Activated CD4-positive, alpha-beta T cell treated with anti-CD3 and anti-CD28 coated beads, Interleukin-2, amount 50 U/mL, for 16 hours (primary cell): ENCODE data around the gene PANX1.
A peak's percentile ranks its signal among the peaks of the same experiment; 100 is the strongest.
"Not testable (repeated sequence)": the region's sequence is repeated elsewhere in the genome, so short reads cannot be mapped to it uniquely, and the experiment has no call there.

Experiments
- DNase-seq: peaks from one replicate; pipeline ENCODE4 v3.0.0-alpha.2; 2020

PANX1 gene, protein sequence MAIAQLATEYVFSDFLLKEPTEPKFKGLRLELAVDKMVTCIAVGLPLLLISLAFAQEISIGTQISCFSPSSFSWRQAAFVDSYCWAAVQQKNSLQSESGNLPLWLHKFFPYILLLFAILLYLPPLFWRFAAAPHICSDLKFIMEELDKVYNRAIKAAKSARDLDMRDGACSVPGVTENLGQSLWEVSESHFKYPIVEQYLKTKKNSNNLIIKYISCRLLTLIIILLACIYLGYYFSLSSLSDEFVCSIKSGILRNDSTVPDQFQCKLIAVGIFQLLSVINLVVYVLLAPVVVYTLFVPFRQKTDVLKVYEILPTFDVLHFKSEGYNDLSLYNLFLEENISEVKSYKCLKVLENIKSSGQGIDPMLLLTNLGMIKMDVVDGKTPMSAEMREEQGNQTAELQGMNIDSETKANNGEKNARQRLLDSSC

DNA sequence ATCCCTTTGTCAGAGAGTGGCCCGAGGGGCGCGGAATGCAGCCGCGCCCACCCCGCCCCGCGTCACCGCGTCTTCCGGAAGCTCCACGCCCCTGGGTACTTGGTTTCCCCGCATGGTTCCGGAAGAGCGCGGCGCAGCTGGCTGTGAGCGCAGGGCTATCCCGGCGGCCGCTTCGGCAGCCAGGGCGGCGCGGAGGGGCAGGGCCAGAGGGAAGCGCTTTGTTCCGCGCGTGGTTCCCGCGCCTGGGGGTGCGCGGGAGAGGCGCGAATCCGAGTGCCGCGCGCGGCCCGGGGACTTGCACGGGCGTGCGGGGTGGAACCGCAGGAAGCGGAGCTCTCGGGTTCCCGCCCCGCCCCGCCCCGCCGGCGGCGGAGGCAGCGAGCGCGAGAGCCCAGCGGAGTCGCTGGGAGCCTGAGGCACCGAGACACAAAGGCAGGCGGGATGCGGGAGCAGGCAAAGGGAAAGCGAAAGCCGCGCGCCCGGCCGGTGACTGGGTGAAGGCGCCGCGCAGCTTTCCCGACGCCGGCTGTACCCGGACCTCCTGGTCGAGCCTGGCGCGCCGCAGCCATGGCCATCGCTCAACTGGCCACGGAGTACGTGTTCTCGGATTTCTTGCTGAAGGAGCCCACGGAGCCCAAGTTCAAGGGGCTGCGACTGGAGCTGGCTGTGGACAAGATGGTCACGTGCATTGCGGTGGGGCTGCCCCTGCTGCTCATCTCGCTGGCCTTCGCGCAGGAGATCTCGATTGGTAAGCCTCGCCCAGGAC is at the start of gene PANX1:
PANX1 (plus strand) TSS at position 96 of the 766 bp plus-strand sequence; CDS start at position 568, 472 bp downstream.
- DNase-seq, result peak; percentile 83

DNA sequence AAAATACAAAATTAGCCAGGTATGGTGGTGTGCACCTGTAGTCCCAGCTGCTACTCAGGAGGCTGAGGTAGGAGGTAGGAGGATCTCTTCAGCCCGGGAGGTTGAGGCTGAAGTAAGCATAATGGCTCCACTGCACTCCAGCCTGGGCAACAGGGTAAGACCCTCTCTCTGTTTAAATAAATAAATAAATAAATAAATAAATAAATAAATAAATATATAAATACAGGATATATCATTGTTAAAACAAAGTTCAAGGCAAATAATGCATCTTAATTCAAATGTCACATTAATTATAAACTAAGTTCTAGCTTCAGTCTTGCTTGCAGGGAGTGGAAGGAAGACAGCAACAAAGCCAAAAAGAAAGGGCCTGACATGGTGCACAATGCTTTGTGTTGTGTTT is 44.5 kb upstream of the PANX1 start:
- DNase-seq, result no peak

DNA sequence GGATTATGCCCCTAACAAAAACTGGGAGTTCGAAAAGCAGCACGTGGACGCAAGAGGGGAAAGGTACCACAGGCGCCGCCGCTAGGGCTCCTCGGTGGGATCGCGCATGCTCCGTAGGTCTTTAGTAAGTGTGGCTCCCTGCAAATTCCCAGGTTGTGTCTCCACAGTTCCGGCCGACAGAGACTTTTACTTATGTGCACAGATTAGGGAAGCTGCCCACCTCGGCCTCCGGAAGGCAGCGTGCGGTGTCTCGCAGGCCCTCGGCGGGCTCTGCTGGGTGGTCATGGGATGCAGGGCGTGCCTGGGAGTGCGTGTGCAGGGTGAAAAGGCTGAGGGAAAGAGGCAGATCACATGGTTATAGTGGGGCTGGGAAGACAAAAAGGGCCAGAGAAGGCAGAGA is 39.7 kb upstream of the PANX1 start:
- no peak for DNase-seq

DNA sequence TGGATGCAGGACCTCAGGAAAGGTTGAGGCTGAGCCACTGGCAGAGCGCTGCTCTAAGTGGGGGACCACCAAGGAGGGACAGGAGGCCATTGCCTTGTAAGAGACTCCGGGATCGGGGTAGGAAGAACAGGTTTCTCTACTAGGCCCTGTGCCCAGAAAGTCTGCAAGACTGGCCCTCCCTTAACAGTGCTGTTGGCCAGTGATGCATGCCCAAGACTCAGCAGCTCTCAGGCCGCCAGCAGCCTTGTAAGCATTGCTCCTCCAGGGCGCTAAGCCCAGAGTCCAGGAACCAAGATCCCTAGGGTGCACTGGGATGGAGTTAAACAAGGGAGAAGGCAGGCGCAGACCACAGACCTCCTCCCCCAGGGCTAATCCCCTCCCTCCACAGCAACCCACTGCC is 39.3 kb upstream of the PANX1 start:
- no peak for DNase-seq

DNA sequence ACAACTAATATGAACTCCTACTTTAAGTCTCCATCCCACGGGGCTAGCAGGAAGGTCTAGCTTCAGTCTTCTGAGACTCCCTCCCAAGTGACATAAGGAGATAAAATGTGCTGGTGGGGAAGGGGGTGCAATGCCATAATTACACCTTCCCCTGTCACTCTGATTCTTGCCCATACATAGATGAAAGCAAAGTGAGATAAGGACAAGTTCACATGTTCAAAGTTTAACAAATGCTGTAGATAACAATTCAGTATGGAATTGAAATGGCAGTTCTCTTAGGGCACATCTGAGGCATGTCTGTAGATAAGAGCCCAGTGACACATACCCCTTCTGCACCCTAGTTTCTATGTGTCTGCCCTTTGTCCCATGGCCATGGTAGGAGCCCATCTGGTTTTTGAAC is 38.2 kb upstream of the PANX1 start:
- DNase-seq, result no peak

DNA sequence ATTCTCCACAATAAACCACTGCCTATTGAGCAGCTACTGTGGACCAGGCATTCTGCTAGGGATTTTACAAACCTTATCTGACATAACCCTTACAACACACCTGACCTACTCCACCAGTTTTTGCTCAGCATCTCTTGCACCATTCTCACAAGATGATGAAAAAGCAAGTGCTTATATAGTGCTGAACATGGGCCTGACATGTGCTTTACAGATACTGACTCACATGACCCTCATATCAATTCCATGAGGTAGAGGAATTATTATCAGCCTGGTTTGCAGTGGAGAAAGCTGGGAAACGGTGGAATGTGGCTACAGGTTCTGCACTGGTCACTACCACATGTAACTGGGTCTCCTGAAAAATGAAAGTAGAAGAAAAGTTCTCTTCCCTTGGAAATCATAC is 37.5 kb upstream of the PANX1 start:
- DNase-seq, result no peak

DNA sequence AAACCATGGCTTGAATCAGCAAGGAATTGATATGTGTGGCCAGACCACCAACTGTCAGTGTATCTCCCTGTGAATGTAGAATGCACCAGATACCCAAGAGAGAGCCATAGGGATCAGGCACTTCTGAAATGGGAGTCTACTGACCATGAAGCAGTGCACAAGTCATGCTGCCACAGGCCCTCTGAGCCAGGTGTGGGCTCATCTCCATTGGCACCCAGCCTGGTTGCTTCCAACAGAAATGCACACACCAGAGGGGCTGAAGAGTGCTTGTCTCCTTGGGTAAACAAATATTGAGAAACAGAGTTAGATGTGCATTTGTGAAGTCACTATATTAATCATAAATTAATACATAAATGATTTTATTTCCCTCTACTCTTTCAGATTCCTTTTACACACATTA is 28.4 kb upstream of the PANX1 start:
- DNase-seq, result no peak

DNA sequence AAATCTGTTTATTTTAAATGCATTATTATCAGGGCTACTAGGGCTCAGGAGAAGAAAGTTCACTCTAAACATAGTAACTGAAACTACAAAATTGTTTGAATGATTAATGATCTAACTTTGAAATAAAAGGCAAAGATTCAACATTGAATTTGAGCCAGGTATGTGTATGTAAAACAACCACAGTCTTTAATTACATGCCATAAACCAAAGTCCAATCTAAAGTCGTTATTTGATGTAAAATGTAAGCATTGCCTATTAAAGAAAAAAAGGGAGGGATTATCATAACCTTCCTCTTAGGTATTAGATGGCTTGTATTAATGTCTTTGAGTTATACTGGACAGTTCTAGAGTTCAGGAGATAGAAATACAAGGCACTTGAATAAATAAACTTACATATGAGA is 25.2 kb upstream of the PANX1 start:
- no peak for DNase-seq

DNA sequence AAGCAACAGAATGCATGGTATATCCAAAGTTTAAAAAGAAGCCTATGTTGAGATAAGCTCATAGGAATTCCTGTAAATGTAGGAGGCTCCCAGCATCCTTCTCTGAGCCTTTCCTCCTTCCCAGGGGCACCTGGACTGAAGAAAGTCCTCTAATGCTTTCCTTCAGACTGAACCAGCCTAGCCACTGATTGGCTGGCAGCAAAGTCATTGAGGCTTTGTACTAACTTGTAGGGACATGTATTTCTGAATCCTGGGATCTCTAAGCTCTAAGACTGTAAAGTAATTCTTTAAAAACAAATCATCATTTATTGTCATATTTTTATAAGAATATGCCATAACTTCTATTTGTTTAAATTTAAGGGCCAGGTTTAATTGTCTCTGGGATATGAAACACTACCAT is 23.9 kb upstream of the PANX1 start:
- no peak for DNase-seq

DNA sequence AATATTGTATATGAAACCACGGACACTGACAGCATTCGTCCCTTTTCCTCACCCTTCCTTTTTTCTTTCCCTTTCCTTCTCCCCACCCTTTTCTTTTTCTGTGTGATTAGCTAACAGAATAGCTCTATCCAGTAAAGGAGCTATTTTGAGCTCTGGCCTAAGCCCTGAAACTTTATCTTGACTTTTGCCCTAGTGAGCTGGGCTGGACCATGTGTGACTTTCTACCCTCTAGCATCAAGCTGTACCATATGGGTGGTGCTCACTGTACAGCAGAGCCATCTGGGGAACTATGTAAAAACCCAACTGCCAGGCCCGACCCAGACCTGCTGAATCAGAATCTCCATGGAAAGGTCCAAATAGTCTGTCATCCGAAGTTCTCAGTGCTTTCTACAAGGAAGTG is 21.9 kb upstream of the PANX1 start:
- no peak for DNase-seq

DNA sequence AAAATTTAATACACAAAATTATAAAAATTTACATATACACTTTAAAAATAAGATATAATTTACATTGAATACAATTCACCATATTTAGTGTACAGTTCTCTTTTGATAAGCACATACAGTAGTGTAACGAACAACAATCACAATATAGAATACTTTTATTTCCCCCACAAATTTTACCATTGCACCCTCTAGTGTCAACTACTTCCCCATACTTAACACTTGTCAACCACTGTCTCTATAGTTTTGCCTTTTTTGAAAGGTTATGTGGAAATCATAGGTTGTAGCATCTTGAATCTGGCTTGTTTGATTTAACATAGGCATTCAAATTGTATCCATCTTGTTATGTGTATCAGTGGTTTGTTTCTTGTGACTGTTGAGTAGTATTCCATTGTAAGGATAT is 21.3 kb upstream of the PANX1 start:
- no peak for DNase-seq

DNA sequence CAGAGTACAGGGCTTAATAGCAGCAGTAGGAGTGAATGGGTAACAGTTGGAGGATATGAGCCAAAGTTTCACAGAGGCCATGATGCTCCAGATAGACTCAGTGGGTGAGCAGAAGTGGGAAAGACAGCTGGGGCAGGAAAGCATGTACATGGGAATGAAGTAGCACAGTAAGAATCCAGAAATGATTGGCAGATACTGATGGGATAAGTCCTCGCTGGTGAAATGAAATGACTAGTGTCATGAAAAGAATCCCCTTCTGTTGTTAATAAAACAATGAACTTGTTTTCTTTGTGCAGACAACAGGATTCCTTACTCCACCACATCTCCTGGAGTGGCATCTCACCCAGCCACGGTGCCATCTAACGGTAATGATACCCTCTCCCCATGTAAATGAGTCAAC is 17.4 kb upstream of the PANX1 start:
- DNase-seq, result no peak

DNA sequence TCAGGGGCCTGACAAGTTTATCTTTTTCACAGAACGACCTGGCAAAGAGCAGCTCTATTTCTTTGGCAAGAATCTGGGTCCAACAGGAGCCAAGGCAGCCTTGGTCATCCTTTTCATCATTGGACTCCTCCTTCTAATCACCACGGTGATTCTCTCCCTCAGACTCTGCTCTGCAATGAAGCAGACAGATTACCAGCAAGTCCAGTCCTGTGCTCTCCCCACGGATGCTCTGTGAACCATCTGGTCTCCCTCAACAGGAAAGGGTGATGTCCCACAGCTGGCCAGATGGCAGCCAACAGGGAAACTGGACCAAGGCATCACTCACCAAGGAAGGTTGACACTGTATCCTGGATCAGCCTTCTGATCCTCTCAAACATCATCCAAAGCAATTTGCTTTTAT is 17.0 kb upstream of the PANX1 start:
- no peak for DNase-seq

DNA sequence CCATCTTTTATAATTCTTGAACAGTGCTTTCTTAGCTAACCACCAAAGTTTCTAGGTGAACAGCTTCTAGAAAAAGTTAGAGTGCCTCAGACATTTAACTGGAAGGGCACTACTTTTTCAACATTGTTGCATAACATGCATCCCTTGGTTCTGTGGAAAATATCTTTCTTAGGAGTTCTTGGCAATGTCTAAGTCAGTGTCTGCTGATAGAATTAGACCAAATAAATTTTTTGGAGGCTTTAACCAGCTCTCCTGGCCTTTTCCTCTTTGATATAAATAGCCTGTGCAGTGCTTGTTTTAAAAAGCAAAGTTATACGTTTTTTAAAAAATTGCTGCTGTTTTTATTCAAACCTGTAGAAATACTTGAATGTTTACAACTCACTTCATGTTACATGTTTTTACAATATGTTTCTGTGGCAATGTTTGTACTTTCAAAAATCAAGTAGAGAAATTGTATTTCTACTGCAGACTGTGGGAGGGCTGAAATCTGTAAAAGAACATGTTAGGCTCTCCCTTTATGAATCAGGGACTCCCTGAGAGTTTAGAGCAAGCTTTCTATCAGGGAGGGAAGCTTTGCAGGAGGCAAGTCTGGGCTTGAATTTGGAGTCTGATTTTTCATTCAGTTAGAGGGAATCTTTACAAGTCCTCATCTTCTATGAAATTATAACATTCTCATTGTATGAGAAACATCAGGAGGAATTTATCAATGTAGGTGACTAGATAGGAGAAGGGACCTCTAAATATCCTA is 16.3 kb upstream of the PANX1 start:
- DNase-seq, result no peak

DNA sequence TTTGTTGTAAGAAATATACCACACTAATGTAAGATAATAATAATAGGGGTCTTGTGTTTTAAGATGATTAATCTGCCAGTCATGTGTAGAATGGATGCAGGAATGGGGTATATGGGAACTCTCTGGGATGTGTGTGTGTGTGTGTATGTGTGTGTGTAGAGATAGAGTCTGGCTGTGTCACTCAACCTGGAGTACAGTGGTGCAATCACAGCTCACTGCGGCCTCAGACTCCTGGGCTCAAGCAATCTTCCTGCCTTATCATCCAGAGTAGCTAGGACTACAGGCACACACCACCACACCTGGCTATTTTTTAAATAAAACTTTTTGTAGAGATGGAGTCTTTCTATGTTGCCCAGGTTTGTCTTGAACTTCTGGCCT is 11.5 kb upstream of the PANX1 start:
- no peak for DNase-seq

DNA sequence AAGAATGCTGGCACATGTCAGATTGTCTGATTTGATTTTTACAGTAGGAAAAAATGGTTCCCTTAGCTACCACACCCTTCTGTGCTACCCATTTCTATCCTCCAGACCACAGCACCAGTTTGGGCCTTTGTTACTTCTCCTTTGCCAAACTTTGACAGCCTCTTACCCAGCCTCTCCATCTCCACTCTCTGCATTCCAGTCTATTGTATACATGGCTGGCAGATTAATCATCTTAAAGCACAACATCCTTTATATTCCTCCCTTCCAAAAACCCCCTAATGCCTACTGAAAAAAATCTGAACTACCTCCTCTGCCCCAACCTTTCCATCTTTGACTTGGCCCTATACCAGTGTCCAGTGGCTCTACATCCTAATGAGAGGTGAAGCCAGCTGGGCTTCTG is 10.8 kb upstream of the PANX1 start:
- DNase-seq, result no peak

DNA sequence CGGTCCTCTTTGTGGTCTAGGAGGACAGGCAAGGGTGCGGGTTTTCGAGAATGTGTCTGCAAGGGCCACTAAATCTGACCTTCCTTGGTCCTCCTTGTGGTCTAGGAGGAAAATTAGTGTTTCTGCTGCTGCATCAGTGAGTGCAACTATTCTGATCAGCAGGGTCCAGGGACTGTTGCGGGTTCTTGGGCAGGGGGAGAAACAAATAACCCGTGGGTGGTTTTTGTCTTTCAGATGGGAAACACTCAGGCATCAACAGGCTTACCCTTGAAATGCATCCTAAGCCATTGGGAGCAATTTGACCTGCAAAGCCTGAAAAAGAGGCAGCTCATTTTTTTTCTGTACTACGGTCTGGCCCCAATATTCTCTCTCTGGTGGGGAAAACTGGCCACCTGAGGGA is 9.0 kb upstream of the PANX1 start:
- DNase-seq, result not testable (repeated sequence)

DNA sequence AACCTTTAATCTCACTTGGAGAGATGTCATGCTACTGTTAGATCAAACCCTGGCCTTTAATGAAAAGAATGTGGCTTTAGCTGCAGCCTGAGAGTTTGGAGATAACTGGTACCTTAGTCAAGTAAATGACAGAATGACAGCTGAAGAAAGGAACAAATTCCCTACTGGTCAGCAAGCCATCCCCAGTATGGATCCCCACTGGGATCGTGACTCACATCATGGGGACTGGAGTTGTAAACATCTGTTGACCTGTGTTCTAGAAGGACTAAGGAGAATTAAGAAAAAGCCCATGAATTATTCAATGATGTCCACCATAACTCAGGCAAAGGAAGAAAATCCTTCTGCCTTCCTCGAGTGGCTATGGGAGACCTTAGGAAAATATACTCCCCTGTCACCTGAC is 8.1 kb upstream of the PANX1 start:
- DNase-seq, result not testable (repeated sequence)

DNA sequence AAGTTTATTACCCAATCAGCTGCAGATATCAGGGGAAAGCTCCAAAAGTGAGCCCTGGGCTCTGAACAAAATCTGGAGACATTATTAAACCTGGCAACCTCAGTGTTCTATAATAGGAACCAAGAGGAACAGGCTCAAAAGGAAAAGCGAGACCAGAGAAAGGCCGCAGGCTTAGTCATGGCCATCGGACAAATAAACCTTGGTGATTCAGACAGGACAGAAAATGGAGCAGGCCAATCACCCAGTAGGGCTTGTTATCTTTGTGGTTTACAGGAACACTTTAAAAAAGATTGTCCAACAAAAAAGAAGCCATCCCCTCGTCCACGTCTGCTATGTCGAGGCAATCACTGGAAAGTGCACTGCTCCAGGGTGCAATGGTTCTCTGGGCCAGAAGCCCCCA is 7.7 kb upstream of the PANX1 start:
- no peak for DNase-seq

DNA sequence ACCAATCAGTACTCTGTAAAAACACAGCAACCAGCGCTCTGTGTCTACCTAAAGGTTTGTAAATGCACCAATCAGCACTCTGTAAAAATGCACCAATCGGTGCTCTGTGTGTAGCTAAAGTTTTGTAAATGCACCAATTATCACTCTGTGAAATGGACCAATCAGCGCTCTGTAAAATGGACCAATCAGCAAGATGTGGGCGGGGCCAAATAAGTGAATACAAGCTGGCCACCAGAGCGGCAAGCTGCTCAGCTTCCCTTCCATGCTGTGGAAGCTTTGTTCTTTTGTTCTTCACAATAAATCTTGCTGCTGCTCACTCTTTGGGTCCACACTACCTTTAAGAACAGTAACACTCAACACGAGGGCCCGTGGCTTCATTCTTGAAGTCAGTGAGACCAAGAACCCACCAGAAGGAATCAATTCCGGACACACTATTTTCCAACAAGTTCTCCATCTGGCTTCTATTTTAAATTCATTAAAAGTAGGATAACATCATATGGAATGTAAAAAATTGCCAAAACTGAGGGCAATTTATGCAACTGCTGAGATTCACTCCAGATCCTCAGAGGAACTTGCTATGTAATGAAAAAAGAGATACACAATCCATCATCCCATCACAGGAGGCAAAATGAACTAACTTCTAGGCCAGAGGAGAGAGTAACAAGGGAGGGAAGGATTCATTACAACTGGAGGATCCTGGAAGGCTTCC is 3.1 kb upstream of the PANX1 start:
- DNase-seq, result no peak

DNA sequence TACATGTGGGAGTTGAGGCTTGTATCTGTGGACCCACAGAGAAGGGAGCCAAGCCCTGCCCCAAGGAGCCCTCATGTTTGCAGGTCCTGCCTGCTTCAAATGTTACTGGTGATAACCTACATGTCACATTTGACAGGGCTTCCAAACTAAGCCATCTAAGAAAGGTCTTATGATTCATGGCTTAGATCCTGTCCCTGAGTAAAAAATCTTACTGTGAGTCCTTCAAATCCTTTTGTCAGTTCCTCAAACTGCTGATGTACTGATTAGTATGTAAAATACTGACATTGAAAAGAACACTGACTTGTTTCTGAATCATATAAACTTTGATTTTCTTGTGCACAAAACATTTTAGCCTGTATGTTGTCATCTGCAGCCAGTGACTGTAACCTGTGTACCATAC is 1.0 kb upstream of the PANX1 start:
- no peak for DNase-seq

DNA sequence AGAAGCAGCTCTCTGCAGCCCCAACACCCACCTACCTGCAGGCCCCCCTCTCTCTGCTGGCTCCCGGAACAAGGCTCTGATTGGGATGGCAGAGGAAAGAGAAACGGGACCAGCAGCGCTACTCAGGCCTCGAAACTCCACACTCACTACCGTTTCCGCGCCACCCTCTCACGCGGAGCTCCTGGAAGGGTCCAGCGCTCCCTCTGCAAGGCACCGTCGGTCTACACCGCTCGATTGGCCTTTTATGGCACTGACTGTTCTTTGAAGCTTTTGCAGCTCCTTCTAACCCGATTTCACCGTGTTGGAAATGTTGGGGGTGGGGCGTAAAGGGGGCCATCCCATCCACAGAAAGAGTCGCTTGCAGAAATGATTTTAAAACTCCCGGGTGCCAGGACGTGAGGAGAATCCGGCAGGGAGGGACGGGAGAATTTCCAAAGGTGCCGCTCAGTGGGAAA is 323 bp upstream of the PANX1 start:
- DNase-seq, result no peak
